ENCODE results near the gene KCNQ1. TPM values are rescaled to one million over a fixed set of nuclear protein-coding genes. Genes with fewer than 3 reads are reported as not detected.

The KCNQ1 gene
- total RNA-seq, 1 experiment from 2014 or later = 1.0 TPM

- Histone ChIP-seq H3K4me1 (peaks cover 36% of the 10 kb centered on the region), H3K27me3 (replicated peaks; ENCODE audit: control insufficient read depth, insufficient read depth, low read length) (no peaks in the 10 kb centered on the region), H3K36me3 (ENCODE audit: control insufficient read depth, insufficient read depth, low read length) (no peaks in the 10 kb centered on the region), H3K9me3 (no peaks in the 10 kb centered on the region), H3K4me3 (ENCODE audit: low read depth, low read length) (no peak overlapping the region)
- no peak overlapping the region for H3K4me3 Mint-ChIP-seq (ENCODE audit: unreplicated experiment)
- H3K36me3 Mint-ChIP-seq (ENCODE audit: insufficient read depth, unreplicated experiment) = peaks cover 9% of the 10 kb centered on the region
- no TSS peak for BruUV-seq (replicated peaks)
- intact Hi-C loops (cut with micrococcal nuclease; ENCODE audit: unreplicated experiment) = loop anchor here (1.0 to 2.0 kb wide), 2 partner anchors 39 to 358 kb away; no protein-coding TSS in a partner anchor
- H3K9me3 Mint-ChIP-seq (ENCODE audit: unreplicated experiment) = no peaks in the 10 kb centered on the region
- CTCF ChIA-PET = interaction anchor here (0.6 to 6.4 kb wide), 7 partner anchors 8 to 359 kb away, joined by 3 to 131 read pairs (median 5); partner anchors contain the start of genes KCNQ1OT1 and PHLDA2
- POLR2A ChIA-PET = interaction anchor here (0.6 to 1.1 kb wide), 2 partner anchors 150 to 192 kb away, joined by 3 to 4 read pairs; partner anchors contain the start of gene KCNQ1OT1
- no peaks in the 10 kb centered on the region for H3K27me3 Mint-ChIP-seq (ENCODE audit: insufficient read depth, unreplicated experiment)
- H3K27ac Mint-ChIP-seq (ENCODE audit: unreplicated experiment) = no peak overlapping the region
- peaks cover 17% of the 10 kb centered on the region for H3K4me1 Mint-ChIP-seq (ENCODE audit: low read depth, unreplicated experiment)
- TF ChIP-seq, protein P1, sequence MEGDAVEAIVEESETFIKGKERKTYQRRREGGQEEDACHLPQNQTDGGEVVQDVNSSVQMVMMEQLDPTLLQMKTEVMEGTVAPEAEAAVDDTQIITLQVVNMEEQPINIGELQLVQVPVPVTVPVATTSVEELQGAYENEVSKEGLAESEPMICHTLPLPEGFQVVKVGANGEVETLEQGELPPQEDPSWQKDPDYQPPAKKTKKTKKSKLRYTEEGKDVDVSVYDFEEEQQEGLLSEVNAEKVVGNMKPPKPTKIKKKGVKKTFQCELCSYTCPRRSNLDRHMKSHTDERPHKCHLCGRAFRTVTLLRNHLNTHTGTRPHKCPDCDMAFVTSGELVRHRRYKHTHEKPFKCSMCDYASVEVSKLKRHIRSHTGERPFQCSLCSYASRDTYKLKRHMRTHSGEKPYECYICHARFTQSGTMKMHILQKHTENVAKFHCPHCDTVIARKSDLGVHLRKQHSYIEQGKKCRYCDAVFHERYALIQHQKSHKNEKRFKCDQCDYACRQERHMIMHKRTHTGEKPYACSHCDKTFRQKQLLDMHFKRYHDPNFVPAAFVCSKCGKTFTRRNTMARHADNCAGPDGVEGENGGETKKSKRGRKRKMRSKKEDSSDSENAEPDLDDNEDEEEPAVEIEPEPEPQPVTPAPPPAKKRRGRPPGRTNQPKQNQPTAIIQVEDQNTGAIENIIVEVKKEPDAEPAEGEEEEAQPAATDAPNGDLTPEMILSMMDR (IDR thresholded peaks at IDR 0.05; ENCODE audit: insufficient read depth in 1 of 2, low read depth in 1 of 2, low read length in 1 of 2, severe bottlenecking in 1 of 2, unreplicated experiment in 1 of 2) = no peak
- DNase-seq = peak in 1 of 2 experiments; percentile 67
Observed at GRCh38 chr11:2891326-2892214, 446.8 kb downstream of the KCNQ1 start.

GRCh38 chr11:2892215-2892966 lies 447.6 kb downstream of the KCNQ1 start:
- no peak overlapping the region for H3K4me3 ChIP-seq (ENCODE audit: low read depth, low read length)
- H3K9me3 ChIP-seq = no peaks in the 10 kb centered on the region
- peak in 1 of 2 experiments; percentile 78 for DNase-seq
- Mint-ChIP-seq H3K27ac (ENCODE audit: unreplicated experiment) (no peak overlapping the region), H3K4me3 (ENCODE audit: unreplicated experiment) (no peak overlapping the region), H3K4me1 (ENCODE audit: low read depth, unreplicated experiment) (peaks cover 17% of the 10 kb centered on the region), H3K27me3 (ENCODE audit: insufficient read depth, unreplicated experiment) (no peaks in the 10 kb centered on the region), H3K9me3 (ENCODE audit: unreplicated experiment) (no peaks in the 10 kb centered on the region), H3K36me3 (ENCODE audit: insufficient read depth, unreplicated experiment) (peaks cover 9% of the 10 kb centered on the region)
- CTCF ChIA-PET = interaction anchor here (0.5 to 6.4 kb wide), 8 partner anchors 9 to 575 kb away, joined by 3 to 131 read pairs (median 5); partner anchors contain the start of gene PHLDA2
- no peaks in the 10 kb centered on the region for H3K36me3 ChIP-seq (ENCODE audit: control insufficient read depth, insufficient read depth, low read length)
- BruUV-seq (replicated peaks) = no TSS peak
- POLR2A ChIA-PET = interaction anchor here (1.1 kb wide), 1 partner anchor 193 kb away, joined by 4 read pairs; the partner anchor contains the start of gene KCNQ1OT1
- H3K4me1 ChIP-seq = peaks cover 31% of the 10 kb centered on the region
- no peaks in the 10 kb centered on the region for H3K27me3 ChIP-seq (replicated peaks; ENCODE audit: control insufficient read depth, insufficient read depth, low read length)
- intact Hi-C loops (cut with micrococcal nuclease; ENCODE audit: unreplicated experiment) = loop anchor here (1.0 to 2.0 kb wide), 2 partner anchors 38 to 359 kb away; no protein-coding TSS in a partner anchor
- TF ChIP-seq, protein P1 (IDR thresholded peaks at IDR 0.05; ENCODE audit: insufficient read depth in 1 of 2, low read depth in 1 of 2, low read length in 1 of 2, severe bottlenecking in 1 of 2, unreplicated experiment in 1 of 2) = peak; percentile 87 to 94

Data from Caco-2 (cell line).